NCI-H2029 treated with DMSO at 0.1 percent for 48 hours (cell line): ENCODE results near the gene GJA10.

Experiments used
- DNase-seq: peaks from one replicate; lab custom pipeline; 2025; lab: John Stamatoyannopoulos, UW

Gene GJA10

GRCh38 chr6:89944826-89945407 is 50.6 kb downstream of the GJA10 start:
- DNase-seq: peak; percentile 7
